ENCODE measurements around the gene SGCD.

SGCD gene

DNA sequence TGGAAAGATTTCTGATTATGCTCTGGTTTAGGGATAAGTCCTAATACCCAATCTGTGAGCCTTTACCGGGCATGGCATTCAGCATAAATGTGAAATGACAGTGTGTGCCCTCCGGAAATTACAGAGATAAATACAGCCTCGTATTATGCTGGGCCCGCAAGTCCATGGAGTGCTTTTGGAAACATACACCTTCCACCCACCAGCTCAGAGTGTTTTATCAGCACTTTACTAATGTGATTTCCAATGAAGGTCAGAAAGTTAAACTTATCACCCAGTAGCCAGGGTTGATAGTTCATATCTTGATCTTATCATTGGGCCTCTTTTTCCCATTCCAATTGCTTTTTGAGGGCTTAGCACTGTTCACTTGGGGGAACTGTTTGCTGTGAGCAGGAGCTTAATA lies 94.8 kb downstream of the SGCD start:
- ATAC-seq: no peak
- TF ChIP-seq ARNTL (CRISPR knock-in tag; IDR thresholded peaks at IDR 0.05; ENCODE audit: borderline replicate concordance, low read depth) (no peak), ISL1 (CRISPR knock-in tag; IDR thresholded peaks at IDR 0.05) (no peak), ESRRG (CRISPR knock-in tag; IDR thresholded peaks at IDR 0.05) (no peak), ZFP3 (CRISPR knock-in tag; IDR thresholded peaks at IDR 0.05) (no peak), ZNF565 (CRISPR knock-in tag; conservative IDR thresholded peaks at IDR 0.05; ENCODE audit: low read depth) (no peak), ZC3H10 (CRISPR knock-in tag; IDR thresholded peaks at IDR 0.05) (no peak), ZFP30 (CRISPR knock-in tag; IDR thresholded peaks at IDR 0.05) (no peak), TOX (CRISPR knock-in tag; IDR thresholded peaks at IDR 0.05; ENCODE audit: borderline replicate concordance) (no peak), ZNF8 (CRISPR knock-in tag; IDR thresholded peaks at IDR 0.05) (no peak)
- TF ChIP-seq, protein P1, sequence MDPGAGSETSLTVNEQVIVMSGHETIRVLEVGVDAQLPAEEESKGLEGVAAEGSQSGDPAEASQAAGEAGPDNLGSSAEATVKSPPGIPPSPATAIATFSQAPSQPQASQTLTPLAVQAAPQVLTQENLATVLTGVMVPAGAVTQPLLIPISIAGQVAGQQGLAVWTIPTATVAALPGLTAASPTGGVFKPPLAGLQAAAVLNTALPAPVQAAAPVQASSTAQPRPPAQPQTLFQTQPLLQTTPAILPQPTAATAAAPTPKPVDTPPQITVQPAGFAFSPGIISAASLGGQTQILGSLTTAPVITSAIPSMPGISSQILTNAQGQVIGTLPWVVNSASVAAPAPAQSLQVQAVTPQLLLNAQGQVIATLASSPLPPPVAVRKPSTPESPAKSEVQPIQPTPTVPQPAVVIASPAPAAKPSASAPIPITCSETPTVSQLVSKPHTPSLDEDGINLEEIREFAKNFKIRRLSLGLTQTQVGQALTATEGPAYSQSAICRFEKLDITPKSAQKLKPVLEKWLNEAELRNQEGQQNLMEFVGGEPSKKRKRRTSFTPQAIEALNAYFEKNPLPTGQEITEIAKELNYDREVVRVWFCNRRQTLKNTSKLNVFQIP (CRISPR knock-in tag; IDR thresholded peaks at IDR 0.05; ENCODE audit: borderline replicate concordance, low read depth): no peak
- TF ChIP-seq, protein P2, sequence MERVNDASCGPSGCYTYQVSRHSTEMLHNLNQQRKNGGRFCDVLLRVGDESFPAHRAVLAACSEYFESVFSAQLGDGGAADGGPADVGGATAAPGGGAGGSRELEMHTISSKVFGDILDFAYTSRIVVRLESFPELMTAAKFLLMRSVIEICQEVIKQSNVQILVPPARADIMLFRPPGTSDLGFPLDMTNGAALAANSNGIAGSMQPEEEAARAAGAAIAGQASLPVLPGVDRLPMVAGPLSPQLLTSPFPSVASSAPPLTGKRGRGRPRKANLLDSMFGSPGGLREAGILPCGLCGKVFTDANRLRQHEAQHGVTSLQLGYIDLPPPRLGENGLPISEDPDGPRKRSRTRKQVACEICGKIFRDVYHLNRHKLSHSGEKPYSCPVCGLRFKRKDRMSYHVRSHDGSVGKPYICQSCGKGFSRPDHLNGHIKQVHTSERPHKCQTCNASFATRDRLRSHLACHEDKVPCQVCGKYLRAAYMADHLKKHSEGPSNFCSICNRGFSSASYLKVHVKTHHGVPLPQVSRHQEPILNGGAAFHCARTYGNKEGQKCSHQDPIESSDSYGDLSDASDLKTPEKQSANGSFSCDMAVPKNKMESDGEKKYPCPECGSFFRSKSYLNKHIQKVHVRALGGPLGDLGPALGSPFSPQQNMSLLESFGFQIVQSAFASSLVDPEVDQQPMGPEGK (CRISPR knock-in tag; IDR thresholded peaks at IDR 0.05; ENCODE audit: borderline replicate concordance): no peak
- TF ChIP-seq, protein P3, sequence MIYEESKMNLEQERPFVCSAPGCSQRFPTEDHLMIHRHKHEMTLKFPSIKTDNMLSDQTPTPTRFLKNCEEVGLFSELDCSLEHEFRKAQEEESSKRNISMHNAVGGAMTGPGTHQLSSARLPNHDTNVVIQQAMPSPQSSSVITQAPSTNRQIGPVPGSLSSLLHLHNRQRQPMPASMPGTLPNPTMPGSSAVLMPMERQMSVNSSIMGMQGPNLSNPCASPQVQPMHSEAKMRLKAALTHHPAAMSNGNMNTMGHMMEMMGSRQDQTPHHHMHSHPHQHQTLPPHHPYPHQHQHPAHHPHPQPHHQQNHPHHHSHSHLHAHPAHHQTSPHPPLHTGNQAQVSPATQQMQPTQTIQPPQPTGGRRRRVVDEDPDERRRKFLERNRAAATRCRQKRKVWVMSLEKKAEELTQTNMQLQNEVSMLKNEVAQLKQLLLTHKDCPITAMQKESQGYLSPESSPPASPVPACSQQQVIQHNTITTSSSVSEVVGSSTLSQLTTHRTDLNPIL (CRISPR knock-in tag; IDR thresholded peaks at IDR 0.05; ENCODE audit: low read depth): no peak

DNA sequence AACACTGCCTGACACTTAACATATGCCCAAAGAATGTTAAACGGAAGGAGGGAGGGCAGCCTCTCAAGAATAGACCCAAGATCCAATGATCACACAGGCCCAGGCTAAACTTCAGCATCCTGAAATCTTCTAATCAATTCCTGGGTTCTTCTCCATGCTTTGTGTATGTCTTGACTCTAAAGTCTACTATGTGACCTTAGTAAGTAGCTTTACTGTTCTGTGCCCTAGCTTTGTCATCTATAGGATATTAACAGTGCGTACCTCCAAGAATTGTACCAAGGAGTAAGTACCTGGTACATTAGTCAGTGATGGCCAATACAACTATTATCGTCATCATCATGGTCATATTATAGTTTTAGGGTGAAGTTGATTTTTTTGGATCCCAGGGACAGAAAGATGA lies 96.6 kb downstream of the SGCD start:
- TF ChIP-seq ESRRG (CRISPR knock-in tag; IDR thresholded peaks at IDR 0.05) (no peak), CSDC2 (CRISPR knock-in tag; IDR thresholded peaks at IDR 0.05) (no peak), SNAI2 (CRISPR knock-in tag; IDR thresholded peaks at IDR 0.05) (no peak), RARB (CRISPR knock-in tag; IDR thresholded peaks at IDR 0.05) (no peak)
- TF ChIP-seq, protein P1 (CRISPR knock-in tag; IDR thresholded peaks at IDR 0.05; ENCODE audit: borderline replicate concordance, low read depth): no peak
- TF ChIP-seq, protein P2 (CRISPR knock-in tag; IDR thresholded peaks at IDR 0.05; ENCODE audit: borderline replicate concordance): no peak
- ATAC-seq: no peak

DNA sequence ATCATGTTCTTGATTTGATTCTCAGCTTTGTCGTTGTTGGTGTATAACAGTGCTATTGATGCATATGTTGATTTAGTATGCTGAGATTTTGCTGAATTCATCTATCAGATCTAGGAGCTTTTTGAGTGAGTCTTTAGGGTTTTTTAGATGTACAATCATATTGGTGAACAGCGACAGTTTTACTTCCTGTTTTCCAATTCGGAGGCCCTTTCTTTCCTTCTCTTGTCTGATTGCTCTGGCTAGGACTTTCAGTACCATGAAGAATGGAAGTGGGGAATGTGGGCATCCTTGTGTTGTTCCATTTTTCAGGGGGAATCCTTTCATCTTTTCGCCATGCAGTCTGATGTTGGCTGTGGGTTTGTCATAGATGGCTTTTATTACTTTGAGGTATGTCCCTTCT lies 100.4 kb downstream of the SGCD start:
- ATAC-seq: no peak
- TF ChIP-seq RARB (CRISPR knock-in tag; IDR thresholded peaks at IDR 0.05) (no peak), ESRRG (CRISPR knock-in tag; IDR thresholded peaks at IDR 0.05) (no peak), ARNTL (CRISPR knock-in tag; IDR thresholded peaks at IDR 0.05; ENCODE audit: borderline replicate concordance, low read depth) (no peak), ZC3H10 (CRISPR knock-in tag; IDR thresholded peaks at IDR 0.05) (no peak), ISL1 (CRISPR knock-in tag; IDR thresholded peaks at IDR 0.05) (no peak), BACH2 (CRISPR knock-in tag; IDR thresholded peaks at IDR 0.05; ENCODE audit: borderline replicate concordance) (no peak), ZFP30 (CRISPR knock-in tag; IDR thresholded peaks at IDR 0.05) (no peak), ZNF70 (CRISPR knock-in tag; IDR thresholded peaks at IDR 0.05) (no peak)
- TF ChIP-seq, protein P3 (CRISPR knock-in tag; IDR thresholded peaks at IDR 0.05; ENCODE audit: low read depth): no peak
